ENCODE results near the gene HPS5.
A peak's percentile ranks its signal among the peaks of the same experiment; 100 is the strongest.
"Not testable (repeated sequence)": the region's sequence is repeated elsewhere in the genome, so short reads cannot be mapped to it uniquely, and the experiment has no call there.

The HPS5 gene

DNA sequence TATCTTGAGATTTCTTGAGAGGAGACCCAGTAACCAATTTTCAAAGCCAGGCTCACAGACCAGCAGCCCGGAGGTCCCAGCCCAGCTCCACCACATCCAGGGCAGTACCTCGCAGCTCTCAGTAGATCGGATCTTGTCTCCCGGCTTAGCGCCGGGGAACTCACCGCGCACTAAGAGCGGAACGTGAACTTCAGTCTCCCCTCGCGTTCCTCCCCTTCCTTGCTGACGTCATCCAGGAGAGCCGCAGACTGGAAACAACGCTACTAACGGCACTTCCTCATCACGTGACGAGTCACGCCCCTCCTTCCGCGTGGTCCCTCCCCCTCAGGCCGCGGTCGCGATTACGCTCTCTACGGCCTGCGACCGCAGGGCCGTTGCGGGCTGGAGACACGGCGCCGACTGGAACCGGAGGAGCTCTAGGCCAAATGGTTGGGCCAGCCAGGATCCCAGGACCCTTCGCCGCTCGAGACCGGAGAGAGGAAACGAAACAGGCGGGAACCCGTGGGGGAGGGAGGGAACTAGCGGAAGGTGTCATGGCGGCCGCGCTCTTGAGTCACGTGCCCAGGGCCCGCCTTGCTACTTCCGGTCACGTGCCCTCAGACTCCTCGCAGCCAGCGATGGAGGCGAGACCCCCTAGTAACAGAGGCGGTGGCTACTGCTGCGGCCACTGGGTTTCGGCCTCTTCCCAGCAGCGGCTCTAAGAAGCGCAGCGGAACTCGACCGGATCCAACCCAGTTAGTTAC is at the start of gene HPS5, which contains the start of gene GTF2H1:
Gene HPS5, minus strand, starts transcription at position 172 of the 743 bp plus-strand sequence. CDS start 4,282 bp downstream, outside the sequence.
Gene GTF2H1, plus strand, starts transcription at position 599 of the 743 bp plus-strand sequence. CDS start 10,508 bp downstream, outside the sequence.
- peak; percentile 99 for DNase-seq

- DNase-seq = no peak
Measured at GRCh38 chr11:18371279-18371678, 49.3 kb upstream of the HPS5 start.

GRCh38 chr11:18369398-18369797 is 47.5 kb upstream of the HPS5 start:
- DNase-seq = no peak

GRCh38 chr11:18368221-18368620 is 46.3 kb upstream of the HPS5 start:
- peak; percentile 50 for DNase-seq

DNA sequence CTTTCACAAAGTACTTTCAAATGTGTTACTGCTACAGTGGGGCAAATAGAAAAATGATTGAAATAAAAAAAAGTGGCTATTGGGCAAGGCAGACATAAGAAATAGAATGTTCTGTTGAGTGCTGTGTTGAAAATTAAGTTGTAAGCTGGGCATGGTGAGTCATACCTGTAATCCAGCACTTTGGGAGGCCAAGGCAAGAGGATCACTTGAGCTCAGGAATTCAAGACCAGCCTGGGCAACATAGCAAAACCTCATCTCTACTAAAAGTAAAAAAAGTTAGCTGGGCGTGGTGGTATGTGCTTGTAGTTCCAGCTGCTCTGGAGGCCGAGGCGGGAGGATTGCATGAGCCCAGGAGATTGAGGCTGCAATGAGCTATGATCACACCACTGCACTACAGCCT is 45.5 kb upstream of the HPS5 start:
- peak; percentile 44 for DNase-seq

DNA sequence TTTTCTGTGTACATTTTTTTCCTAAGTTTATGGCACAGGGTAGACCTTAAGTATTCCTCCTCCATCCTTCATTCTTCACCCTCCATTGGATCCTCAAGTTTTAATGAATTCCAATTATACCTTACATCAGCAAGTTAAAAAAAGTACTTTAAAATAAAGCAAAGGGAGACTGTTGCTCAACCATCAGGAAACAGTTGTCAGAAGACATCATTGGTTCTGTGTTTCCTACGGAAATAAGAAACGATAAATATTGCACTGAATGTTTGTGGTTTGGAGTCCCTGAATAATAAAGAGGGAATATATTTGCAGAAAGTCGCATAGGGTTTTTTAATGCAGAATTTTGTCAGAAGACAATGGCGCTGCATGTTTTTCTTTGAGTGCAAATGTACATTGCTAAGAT is 44.3 kb upstream of the HPS5 start:
- no peak for DNase-seq

GRCh38 chr11:18365741-18366140 is 43.8 kb upstream of the HPS5 start:
- no peak for DNase-seq

GRCh38 chr11:18364495-18365073 is 42.6 kb upstream of the HPS5 start:
- DNase-seq = no peak

DNA sequence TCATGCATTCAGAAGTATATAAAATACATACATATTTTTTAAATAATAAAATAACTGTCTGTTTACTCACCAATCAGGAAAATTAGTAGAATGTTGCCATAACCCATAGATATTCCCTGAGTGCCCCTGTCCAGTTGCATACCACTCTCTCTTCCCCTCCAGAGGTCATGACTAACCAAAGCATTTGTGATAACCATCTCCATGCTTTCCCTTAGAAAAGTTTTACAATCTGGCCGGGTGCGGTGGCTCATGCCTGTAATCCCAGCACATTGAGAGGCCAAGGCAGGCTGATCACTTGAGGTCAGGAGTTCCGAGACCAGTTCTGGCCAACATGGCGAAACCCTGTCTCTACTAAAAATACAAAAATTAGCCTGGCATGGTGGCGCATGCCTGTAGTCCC is 39.2 kb upstream of the HPS5 start:
- peak; percentile 69 for DNase-seq

- no peak for DNase-seq
Measured at GRCh38 chr11:18358646-18359045, 36.7 kb upstream of the HPS5 start.

- DNase-seq = peak; percentile 41
Measured at GRCh38 chr11:18352581-18352980, 30.6 kb upstream of the HPS5 start.

- peak; percentile 69 for DNase-seq
Measured at GRCh38 chr11:18347471-18348125, 25.7 kb upstream of the HPS5 start.

DNA sequence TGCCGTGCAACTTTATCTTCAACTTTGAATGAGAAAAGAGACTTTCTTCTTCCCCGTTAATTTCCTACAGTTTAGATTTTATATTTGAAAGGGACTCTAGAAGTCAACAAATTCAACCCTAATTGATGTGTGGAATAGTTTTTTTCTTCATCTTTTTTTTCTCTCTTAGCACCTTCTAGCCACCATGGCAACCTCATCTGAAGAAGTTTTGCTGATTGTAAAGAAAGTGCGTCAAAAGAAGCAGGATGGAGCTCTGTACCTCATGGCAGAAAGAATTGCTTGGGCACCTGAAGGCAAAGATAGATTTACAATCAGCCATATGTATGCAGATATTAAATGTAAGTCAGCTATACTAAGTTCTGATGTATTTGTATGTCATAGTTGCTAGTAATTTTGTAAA is 11.0 kb upstream of the HPS5 start:
- no peak for DNase-seq

- DNase-seq = no peak
Measured at GRCh38 chr11:18332302-18332701, 10.4 kb upstream of the HPS5 start.

GRCh38 chr11:18330921-18331320 is 9.0 kb upstream of the HPS5 start:
- no peak for DNase-seq

DNA sequence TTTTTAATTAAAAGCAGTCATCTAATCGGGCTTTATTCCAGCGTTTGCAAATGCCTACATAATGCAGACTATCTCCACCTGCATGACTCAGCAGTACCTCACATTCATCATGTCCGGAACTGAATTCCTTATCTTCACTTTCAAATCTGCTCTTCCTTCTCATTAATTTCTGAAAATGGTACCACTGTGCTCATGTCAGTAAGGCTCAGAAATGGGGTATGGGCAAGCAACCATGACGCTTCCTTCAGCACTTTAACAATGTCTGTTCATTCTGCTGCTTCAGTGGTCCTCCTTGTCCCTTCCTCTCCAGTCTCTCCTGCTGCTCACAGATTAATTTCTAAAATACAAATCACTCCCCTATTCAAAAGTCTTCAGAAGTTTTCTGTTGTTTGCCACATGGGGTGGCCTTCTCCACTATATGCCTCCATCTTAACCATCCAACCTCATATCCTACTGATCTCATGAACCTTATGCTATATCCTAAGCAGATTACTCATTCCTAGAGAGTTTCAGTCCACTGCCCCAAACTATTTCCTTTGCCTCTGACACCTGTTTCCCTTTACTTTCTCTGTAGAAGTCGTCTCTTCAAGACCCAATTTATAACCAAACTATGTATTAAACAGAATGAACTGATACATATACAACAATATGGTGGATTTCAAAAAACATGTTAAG is 7.4 kb upstream of the HPS5 start:
- DNase-seq = no peak

DNA sequence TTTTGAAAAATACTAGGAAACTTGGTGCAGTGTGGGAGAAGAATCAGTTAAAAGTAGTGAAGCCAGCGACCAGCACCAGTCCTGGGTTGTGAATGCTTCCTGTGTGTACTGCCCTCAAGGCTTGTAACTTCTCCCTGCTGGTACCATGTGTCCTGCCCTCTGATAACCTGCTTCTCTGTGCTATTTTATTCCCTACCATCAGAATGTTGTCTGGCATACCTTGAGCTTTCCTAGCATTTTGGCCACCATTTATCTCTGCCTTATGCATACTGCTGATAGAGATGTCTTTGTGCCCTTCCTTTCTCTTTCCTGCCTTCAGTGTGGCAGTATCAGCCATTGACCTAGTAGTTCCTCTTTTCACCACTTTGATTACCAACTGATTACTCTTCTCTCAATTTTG is 2.4 kb upstream of the HPS5 start:
- DNase-seq = no peak

DNA sequence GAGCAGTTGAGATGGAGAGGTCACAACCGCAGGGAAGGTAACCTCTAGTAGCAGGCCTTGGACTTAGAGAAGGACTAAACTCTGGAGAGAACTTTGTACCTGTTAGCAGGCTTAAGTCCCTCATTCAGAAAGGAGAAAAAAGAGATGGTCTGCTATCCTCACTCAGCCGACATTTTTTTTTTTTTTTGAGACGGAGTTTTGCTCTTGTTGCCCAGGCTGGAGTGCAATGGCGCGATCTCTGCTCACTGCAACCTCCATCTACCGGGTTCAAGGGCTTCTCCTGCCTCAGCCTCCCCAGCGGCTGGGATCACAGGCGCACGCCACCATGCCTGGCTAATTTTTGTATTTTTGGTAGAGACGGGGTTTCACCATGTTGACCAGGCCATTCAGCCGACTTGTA is 1.9 kb upstream of the HPS5 start:
- not testable (repeated sequence) for DNase-seq

GRCh38 chr11:18322818-18323570 is 1.1 kb upstream of the HPS5 start:
- no peak for DNase-seq

- no peak for DNase-seq
Measured at GRCh38 chr11:18321578-18321968, 367 bp downstream of the HPS5 start.

- no peak for DNase-seq
Measured at GRCh38 chr11:18320617-18321016, 1.3 kb downstream of the HPS5 start.

- no peak for DNase-seq
Measured at GRCh38 chr11:18319914-18320313, 2.0 kb downstream of the HPS5 start.

GRCh38 chr11:18317551-18317950 is 4.4 kb downstream of the HPS5 start:
- DNase-seq = no peak
